Stimulated activated CD4-positive, alpha-beta T cell treated with anti-CD3 and anti-CD28 coated beads, Interleukin-15, amount 100 ng/mL, for 1 hour (primary cell): ENCODE data around the gene AZU1.
A peak's percentile ranks its signal among the peaks of the same experiment; 100 is the strongest.
"Not testable (repeated sequence)": the region's sequence is repeated elsewhere in the genome, so short reads cannot be mapped to it uniquely, and the experiment has no call there.

ENCODE experiments used
- DNase-seq, 2 donors: peaks; one replicate each; pipeline ENCODE4 v3.0.0-alpha.2; 2020; ENCODE audit warnings: low read depth in 1 of 2, low spot score in 1 of 2

AZU1 gene

GRCh38 chr19:871446-872265 lies 44.0 kb downstream of the AZU1 start:
- no peak for DNase-seq

- DNase-seq = peak; percentile 54 to 73
Measured at GRCh38 chr19:872266-872951, 44.8 kb downstream of the AZU1 start.

GRCh38 chr19:873084-873483 lies 45.4 kb downstream of the AZU1 start:
- peak; percentile 35 to 64 for DNase-seq

- DNase-seq = no peak
Measured at GRCh38 chr19:873561-874041, 46.0 kb downstream of the AZU1 start.

GRCh38 chr19:875265-875879 lies 47.7 kb downstream of the AZU1 start:
- DNase-seq = no peak

GRCh38 chr19:876089-876488 lies 48.5 kb downstream of the AZU1 start:
- DNase-seq = no peak

GRCh38 chr19:876780-877314 lies 49.2 kb downstream of the AZU1 start:
- DNase-seq = no peak

GRCh38 chr19:877992-878660 lies 50.5 kb downstream of the AZU1 start:
- not testable (repeated sequence) for DNase-seq

- DNase-seq = not testable (repeated sequence)
Measured at GRCh38 chr19:878751-879561, 51.3 kb downstream of the AZU1 start.

- DNase-seq = no peak
Measured at GRCh38 chr19:879711-880438, 52.2 kb downstream of the AZU1 start.
